Upper lobe of right lung (tissue), 1 donor: ENCODE measurements around the gene CACNA1B. TPM values are rescaled to one million over a fixed set of nuclear protein-coding genes. Genes with fewer than 3 reads are reported as not detected.

Source experiments
- ATAC-seq: fragments of 200-7000 bp; cut with Tn5 transposase; one replicate; pipeline ENCODE4 v1.9.1; 2020; ENCODE audit warnings: mild to moderate bottlenecking, moderate library complexity
- DNase-seq: peaks from one replicate; pipeline ENCODE4 v3.0.0-alpha.2; 2020
- H3K27ac ChIP-seq: fragments of 200-600 bp; one replicate; pipeline ENCODE4 v1.8.0; 2022
- H3K27me3 ChIP-seq: fragments of 200-600 bp; one replicate; pipeline ENCODE4 v1.8.0; 2022; ENCODE audit warnings: mild to moderate bottlenecking
- H3K36me3 ChIP-seq: fragments of 200-600 bp; one replicate; pipeline ENCODE4 v1.8.0; 2022
- H3K4me1 ChIP-seq: fragments of 200-600 bp; one replicate; pipeline ENCODE4 v1.8.0; 2022
- H3K4me3 ChIP-seq: fragments of 200-600 bp; one replicate; pipeline ENCODE4 v1.8.0; 2022; ENCODE audit warnings: mild to moderate bottlenecking
- H3K9me3 ChIP-seq: fragments of 200-600 bp; one replicate; pipeline ENCODE4 v1.8.0; 2022
- intact Hi-C: fragments of 100-400 bp; cut with DNase I; formaldehyde crosslinking; loops from one replicate; pipeline ENCODE4 v1.11.0; 2022
- total RNA-seq: library from RNA; stranded (reverse); fragmentation: NEBNext Ultra II Directional; extraction: Animal tissue kit (Norgen Biotek cat#: 25700); gene quantifications from one replicate; pipeline ENCODE4 v1.2.1, GENCODE V29; 2021
- TF ChIP-seq, protein P1 (sequence below): fragments of 200-600 bp; IDR thresholded peaks from one replicate; pipeline ENCODE4 v1.8.0; 2022; ENCODE audit warnings: antibody characterized with exemption
- donor health status: DM: no; HTN: yes; CAD: no; lungs with severe emphysema.

Gene CACNA1B
- total RNA-seq, 1 donor from 2014 or later, result 0.29 TPM

DNA sequence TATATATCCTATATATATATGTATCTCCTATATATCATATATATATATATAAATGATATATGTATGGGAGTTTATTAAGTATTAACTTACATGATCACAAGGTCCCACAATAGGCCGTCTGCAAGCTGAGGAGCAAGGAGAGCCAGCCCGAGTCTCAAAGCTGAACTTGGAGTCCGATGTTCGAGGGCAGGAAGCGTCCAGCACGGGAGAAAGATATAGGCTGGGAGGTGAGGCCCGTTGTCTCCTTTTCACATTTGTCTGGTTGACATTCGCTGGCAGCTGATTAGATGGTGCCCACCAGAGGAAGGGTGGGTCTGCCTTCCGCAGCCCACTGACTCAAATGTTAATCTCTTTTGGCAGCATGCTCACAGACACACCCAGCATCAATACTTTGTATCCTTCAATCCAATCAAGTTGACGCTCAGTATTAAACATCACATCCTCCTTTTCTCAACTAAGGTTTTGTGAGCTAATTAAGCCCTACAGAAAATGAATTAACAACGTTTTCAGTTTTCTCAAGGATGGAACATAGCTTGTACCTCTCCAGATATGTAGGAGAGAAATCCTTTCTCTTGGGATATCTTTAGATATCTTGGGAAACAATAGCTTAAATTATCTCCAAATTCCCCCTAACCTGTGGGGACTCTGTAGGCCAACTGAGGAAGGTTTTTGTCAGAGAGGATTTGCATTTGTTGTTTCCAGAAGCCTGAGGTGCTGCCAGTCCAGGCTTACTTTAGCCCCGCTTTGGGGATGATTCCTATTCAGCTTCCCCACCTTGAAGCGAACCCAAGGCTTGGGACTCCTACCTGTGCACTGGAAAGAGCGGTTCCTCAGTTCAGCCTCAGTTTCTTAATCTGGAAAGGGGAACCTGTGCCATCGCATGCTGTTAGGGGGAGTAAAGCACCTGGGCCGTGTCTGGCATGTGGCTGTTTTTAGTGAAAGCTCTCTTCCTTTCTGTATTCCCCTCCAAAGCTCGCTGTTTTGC is 163.2 kb downstream of the CACNA1B start:
- peak; percentile 13 for DNase-seq
- no peaks in the 10 kb centered on the region for H3K4me1 ChIP-seq
- H3K27me3 ChIP-seq, result peaks cover 19% of the 10 kb centered on the region
- intact Hi-C loops, result no loop called here
- H3K36me3 ChIP-seq, result no peaks in the 10 kb centered on the region
- H3K27ac ChIP-seq, result no peak overlapping the region
- no peak for ATAC-seq
- H3K4me3 ChIP-seq, result no peak overlapping the region
- H3K9me3 ChIP-seq, result no peaks in the 10 kb centered on the region
- TF ChIP-seq, protein P1, sequence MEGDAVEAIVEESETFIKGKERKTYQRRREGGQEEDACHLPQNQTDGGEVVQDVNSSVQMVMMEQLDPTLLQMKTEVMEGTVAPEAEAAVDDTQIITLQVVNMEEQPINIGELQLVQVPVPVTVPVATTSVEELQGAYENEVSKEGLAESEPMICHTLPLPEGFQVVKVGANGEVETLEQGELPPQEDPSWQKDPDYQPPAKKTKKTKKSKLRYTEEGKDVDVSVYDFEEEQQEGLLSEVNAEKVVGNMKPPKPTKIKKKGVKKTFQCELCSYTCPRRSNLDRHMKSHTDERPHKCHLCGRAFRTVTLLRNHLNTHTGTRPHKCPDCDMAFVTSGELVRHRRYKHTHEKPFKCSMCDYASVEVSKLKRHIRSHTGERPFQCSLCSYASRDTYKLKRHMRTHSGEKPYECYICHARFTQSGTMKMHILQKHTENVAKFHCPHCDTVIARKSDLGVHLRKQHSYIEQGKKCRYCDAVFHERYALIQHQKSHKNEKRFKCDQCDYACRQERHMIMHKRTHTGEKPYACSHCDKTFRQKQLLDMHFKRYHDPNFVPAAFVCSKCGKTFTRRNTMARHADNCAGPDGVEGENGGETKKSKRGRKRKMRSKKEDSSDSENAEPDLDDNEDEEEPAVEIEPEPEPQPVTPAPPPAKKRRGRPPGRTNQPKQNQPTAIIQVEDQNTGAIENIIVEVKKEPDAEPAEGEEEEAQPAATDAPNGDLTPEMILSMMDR, result no peak

DNA sequence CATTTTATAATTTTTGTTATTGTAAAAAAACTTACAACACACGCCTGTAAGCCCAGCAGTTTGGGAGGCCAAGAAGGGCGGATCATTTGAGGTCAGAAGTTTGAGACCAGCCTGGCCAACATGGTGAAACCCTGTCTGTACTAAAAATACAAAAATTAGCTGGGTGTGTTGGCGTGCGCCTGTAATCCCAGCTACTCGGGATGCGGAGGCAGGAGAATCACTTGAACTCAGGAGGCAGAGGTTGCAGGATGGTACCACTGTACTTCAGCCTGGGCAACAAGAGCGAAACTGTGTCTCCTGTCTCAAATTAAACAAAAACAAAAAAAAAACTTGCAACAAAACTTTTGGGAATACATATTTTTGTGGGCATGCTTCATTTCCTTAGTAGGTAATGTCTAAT is 164.6 kb downstream of the CACNA1B start:
- intact Hi-C loops, result no loop called here
- ATAC-seq (no peak), DNase-seq (no peak)
- Histone ChIP-seq H3K4me3 (no peak overlapping the region), H3K4me1 (no peaks in the 10 kb centered on the region), H3K27ac (no peak overlapping the region), H3K27me3 (peaks cover 23% of the 10 kb centered on the region), H3K9me3 (no peaks in the 10 kb centered on the region), H3K36me3 (no peaks in the 10 kb centered on the region)
- TF ChIP-seq, protein P1, result no peak

DNA sequence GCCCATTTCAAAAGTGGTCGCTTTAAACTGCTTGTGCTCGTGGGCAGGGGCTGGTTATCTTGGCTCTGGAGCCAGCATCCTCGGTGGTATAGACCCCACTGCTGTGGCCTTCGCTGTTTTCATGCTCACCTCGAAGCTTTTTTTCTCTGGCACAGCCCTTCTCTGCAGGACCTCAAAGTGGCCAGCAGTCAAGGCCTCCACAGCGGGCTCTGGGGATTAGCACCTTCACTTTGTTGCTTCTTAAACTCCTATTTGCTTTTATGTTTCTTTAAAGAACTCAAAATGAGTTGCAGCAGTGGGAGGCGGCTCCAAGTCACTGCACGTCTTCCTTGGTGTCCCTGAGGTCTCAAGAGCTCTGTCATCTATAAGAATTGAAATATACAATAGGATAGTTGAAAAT is 165.1 kb downstream of the CACNA1B start:
- Histone ChIP-seq H3K27ac (no peak overlapping the region), H3K4me3 (no peak overlapping the region), H3K27me3 (peaks cover 23% of the 10 kb centered on the region), H3K4me1 (no peaks in the 10 kb centered on the region), H3K36me3 (no peaks in the 10 kb centered on the region), H3K9me3 (no peaks in the 10 kb centered on the region)
- ATAC-seq (no peak), DNase-seq (peak; percentile 20)
- intact Hi-C loops, result no loop called here
- TF ChIP-seq, protein P1, result no peak

DNA sequence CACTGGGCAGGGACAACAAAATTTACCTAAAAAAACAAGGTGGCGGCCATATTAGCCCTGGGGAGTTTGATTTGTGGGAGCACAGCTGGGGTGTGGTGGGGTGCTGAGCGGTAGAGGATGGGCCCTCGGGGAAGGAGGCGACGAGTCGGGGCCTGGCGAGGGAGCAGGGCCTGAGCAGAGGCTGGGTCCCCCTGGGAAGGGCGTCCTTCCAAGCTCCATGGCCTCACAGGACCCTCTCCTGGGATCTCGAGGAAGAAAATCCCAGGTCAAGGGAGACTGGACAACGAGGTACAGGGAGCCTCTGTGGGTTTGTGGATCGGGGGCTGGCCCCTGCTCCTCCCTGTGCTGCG is 165.5 kb downstream of the CACNA1B start:
- no peak overlapping the region for H3K27ac ChIP-seq
- intact Hi-C loops, result no loop called here
- ATAC-seq, result no peak
- H3K9me3 ChIP-seq, result no peaks in the 10 kb centered on the region
- H3K4me3 ChIP-seq, result no peak overlapping the region
- no peaks in the 10 kb centered on the region for H3K4me1 ChIP-seq
- H3K27me3 ChIP-seq, result peaks cover 23% of the 10 kb centered on the region
- TF ChIP-seq, protein P1, result no peak
- no peak for DNase-seq
- no peaks in the 10 kb centered on the region for H3K36me3 ChIP-seq

DNA sequence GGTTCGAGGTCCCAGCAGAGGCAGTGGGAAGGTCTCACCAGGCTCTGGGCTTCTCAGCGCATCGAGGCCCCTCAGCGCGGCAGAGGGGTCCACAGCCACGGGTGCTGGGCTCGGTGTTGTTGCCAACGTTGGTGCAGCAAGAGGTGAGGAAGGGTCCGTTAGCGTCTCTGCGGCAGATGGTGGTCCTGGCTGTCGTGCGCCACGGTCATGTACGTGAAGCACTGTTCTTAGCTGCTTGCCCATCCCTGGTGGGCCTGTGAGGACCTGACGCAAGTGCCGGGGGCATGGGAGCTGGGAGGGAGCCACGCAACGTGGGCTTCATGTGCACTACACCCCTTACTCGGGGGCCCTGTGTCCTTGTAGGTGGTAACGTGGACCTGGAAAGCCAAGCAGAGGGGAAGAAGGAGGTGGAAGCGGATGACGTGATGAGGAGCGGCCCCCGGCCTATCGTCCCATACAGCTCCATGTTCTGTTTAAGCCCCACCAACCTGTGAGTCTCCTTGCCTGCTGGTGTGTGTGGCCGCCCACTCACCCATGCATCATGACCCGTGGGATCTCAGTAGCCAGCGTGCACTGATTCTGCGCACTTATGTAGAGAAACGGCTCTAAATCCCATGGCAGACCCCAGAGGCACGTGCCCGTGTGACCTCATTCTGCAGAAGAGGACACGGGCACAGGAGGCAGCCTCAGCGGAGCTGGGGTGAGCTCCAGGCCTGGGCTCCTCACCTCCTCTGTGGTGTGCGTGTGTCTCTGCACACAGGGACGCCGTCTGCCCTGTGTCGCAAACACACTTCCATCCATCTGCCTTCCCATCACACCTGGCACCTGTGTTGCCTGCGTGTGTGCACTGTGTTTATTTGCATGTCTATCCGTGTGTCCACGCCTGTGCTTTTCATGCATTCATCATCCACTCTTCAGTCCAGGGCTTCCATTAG is 166.1 kb downstream of the CACNA1B start:
- Histone ChIP-seq H3K4me3 (no peak overlapping the region), H3K36me3 (no peaks in the 10 kb centered on the region), H3K27ac (no peak overlapping the region), H3K4me1 (no peaks in the 10 kb centered on the region), H3K9me3 (no peaks in the 10 kb centered on the region), H3K27me3 (peaks cover 23% of the 10 kb centered on the region)
- DNase-seq (peak; percentile 52), ATAC-seq (peak; percentile 9)
- intact Hi-C loops, result no loop called here
- TF ChIP-seq, protein P1, result no peak
